Transverse colon (tissue), 4 donors: ENCODE data around the gene SHROOM2.

Experiments
- EP300 ChIP-seq: sonication (generic); formaldehyde crosslinking; IDR thresholded peaks from one replicate; pipeline ENCODE4 v1.6.1; 2017; ENCODE audit warnings: antibody characterized with exemption, low read depth
- POLR2A ChIP-seq: fragments of 450-650 bp; IDR thresholded peaks from one replicate; pipeline ENCODE4 v1.6.1; 2016; ENCODE audit warnings: antibody characterized with exemption, mild to moderate bottlenecking, moderate library complexity
- POLR2AphosphoS5 ChIP-seq, 3 donors: sonication (generic); formaldehyde crosslinking; IDR thresholded peaks; one replicate each; pipeline ENCODE4 v1.6.1; 2016; ENCODE audit warnings: antibody characterized with exemption in 3 of 3
- TF ChIP-seq, protein P1 (sequence below), 5 experiments: fragments of 200-600 bp in 3 of 5; fragments of 450-650 bp in 2 of 5; sonication (generic) in 3 of 5; IDR thresholded peaks; 1 replicate in 2 of 5; 2 replicates in 3 of 5; pipeline ENCODE4 v1.5.1; 2016 to 2017; ENCODE audit warnings: antibody characterized with exemption in 5 of 5, inconsistent platforms in 3 of 5, mild to moderate bottlenecking in 2 of 5, moderate library complexity in 1 of 5

DNA sequence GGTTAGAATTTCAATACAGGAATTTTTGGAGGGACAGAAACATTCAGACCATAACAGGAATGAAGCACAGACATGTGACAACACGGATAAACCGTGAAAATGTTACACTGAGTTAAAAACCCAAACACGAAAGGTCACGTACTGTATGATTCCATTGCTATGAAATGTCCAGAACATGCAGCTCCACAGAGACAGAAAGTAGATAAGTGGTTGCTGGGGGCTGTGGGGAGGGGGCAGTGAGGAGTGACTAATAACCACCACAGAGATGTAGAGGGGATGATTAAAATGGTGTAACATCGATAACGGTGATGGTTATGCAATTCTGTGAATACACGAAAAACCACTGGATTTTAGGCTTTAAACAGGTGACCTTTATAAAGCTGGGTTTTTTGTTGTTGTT lies 28.9 kb upstream of the SHROOM2 start:
- TF ChIP-seq POLR2AphosphoS5 (IDR thresholded peaks at IDR 0.05) (no peak), POLR2A (no peak), EP300 (no peak)
- TF ChIP-seq, protein P1, sequence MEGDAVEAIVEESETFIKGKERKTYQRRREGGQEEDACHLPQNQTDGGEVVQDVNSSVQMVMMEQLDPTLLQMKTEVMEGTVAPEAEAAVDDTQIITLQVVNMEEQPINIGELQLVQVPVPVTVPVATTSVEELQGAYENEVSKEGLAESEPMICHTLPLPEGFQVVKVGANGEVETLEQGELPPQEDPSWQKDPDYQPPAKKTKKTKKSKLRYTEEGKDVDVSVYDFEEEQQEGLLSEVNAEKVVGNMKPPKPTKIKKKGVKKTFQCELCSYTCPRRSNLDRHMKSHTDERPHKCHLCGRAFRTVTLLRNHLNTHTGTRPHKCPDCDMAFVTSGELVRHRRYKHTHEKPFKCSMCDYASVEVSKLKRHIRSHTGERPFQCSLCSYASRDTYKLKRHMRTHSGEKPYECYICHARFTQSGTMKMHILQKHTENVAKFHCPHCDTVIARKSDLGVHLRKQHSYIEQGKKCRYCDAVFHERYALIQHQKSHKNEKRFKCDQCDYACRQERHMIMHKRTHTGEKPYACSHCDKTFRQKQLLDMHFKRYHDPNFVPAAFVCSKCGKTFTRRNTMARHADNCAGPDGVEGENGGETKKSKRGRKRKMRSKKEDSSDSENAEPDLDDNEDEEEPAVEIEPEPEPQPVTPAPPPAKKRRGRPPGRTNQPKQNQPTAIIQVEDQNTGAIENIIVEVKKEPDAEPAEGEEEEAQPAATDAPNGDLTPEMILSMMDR (IDR thresholded peaks at IDR 0.05), result no peak
